HG02852 (cell line): ENCODE measurements around the gene CBY1.

Experiments
- ATAC-seq: cut with Tn5 transposase; IDR thresholded peaks from one replicate; pipeline ENCODE4 v1.9.1; 2021; ENCODE audit warnings: mild to moderate bottlenecking, moderate library complexity; ENCODE audit not compliant: unreplicated experiment

CBY1 gene

DNA sequence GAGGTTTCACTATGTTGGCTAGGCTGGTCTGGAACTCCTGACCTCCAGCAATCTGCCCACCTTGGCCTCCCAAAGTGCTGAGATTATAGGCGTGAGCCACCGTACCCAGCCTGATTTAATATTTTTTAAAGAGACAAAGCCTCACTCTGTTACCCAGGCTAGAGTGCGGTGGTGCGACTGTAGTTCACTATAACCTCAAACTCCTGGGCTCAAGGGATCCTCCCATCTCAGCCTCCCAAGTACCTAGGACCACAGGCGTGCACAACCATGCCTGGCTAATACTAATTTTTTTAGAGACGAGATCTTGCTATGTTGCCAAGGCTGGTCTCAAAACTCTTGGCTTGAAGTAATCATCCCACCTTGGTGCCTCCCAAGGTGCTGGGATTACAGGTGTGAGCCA is 62.8 kb downstream of the CBY1 start:
- no peak for ATAC-seq

DNA sequence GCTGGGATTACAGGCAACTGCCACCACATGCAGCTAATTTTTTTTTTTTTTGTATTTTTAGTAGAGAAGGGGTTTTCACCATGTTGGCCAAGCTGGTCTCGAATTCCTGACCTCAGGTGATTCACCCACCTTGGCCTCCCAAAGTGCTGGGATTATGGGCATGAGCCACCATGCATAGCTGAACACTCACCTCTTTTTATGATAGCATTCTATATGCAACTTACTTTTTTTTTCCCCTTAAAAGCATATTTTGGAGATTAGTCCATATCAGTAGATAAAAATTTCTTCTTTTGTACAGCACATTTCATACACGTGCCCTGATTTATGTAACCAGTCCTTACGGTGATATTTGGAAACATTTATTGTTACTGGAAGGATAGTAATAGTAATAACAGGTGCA is 63.9 kb downstream of the CBY1 start:
- no peak for ATAC-seq

DNA sequence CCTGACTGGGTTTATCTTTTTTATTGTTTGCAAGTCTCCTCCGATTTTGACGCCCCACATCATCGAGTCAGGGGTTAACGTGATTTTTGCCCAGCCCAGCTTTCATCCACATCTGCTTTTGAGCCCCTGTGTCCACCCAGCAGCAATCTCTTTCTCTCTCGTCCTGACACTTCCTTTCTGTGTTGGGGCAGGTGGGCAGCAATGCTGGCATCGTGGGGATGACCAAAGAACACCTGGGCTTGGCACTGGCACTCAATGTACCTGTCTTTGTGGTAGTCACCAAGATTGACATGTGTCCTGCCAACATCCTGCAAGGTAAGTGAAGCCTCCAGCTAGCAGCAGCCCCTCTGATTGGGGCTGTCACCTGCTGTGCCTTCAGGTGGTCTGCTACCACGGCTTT is 65.1 kb downstream of the CBY1 start:
- no peak for ATAC-seq
